ENCODE data around the gene KNCN. TPM values are rescaled to one million over a fixed set of nuclear protein-coding genes. Genes with fewer than 3 reads are reported as not detected.

The KNCN gene
- not detected for total RNA-seq
- polyA plus RNA-seq: under 1 TPM; 0.07 to 0.40 (median 0.24) TPM
- long read RNA-seq, donor 1: 0 reads
- long read RNA-seq, donor 2: 0 reads
- long read RNA-seq, donor 3: 0 reads
- long read RNA-seq, donor 4: 0 reads
- long read RNA-seq, donor 5: 0 reads
- long read RNA-seq, donor 6: 0 reads
- long read RNA-seq, donor 7: 0 reads
- long read RNA-seq, donor 8: 0 reads
- long read RNA-seq, donor 9: 0 reads
- long read RNA-seq, donor 10: 0 reads

GRCh38 chr1:46551597-46552095 is at the start of gene KNCN:
KNCN (minus strand) TSS chr1:46551647; CDS start chr1:46551215, 432 bp downstream.
- Histone ChIP-seq H3K27ac (no peak within 1 kb of the TSS), H3K9me3 (replicated peaks in 1 of 3) (no peaks in the 10 kb centered on the region), H3K27me3 (no peaks in the 10 kb centered on the region), H3K4me3 (no peak within 1 kb of the TSS), H3K36me3 (replicated peaks in 1 of 2) (no peaks in the 10 kb centered on the region), H3K4me1 (replicated peaks in 1 of 2) (no peaks in the 10 kb centered on the region)
- peak in 1 of 7 donors; percentile 6 for DNase-seq
- intact Hi-C loops (cut with DNase I): no loop called here
- TF ChIP-seq, protein P1, sequence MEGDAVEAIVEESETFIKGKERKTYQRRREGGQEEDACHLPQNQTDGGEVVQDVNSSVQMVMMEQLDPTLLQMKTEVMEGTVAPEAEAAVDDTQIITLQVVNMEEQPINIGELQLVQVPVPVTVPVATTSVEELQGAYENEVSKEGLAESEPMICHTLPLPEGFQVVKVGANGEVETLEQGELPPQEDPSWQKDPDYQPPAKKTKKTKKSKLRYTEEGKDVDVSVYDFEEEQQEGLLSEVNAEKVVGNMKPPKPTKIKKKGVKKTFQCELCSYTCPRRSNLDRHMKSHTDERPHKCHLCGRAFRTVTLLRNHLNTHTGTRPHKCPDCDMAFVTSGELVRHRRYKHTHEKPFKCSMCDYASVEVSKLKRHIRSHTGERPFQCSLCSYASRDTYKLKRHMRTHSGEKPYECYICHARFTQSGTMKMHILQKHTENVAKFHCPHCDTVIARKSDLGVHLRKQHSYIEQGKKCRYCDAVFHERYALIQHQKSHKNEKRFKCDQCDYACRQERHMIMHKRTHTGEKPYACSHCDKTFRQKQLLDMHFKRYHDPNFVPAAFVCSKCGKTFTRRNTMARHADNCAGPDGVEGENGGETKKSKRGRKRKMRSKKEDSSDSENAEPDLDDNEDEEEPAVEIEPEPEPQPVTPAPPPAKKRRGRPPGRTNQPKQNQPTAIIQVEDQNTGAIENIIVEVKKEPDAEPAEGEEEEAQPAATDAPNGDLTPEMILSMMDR (IDR thresholded peaks at IDR 0.05): no peak
- TF ChIP-seq POLR2A (IDR thresholded peaks at IDR 0.05): no peak
- 70 to 90% (median 78%) methylated on average over 1 to 6 of the region's 6 CpGs for WGBS, 4 donors

GRCh38 chr1:46599059-46599970 is 47.9 kb upstream of the KNCN start:
- Histone ChIP-seq H3K27ac (peak overlapping the region in 2 of 5 donors; percentile 19 to 27), H3K4me1 (replicated peaks in 1 of 2) (peaks cover 9 to 32% of the 10 kb centered on the region in 2 donors), H3K27me3 (no peaks in the 10 kb centered on the region), H3K9me3 (replicated peaks in 1 of 3) (no peaks in the 10 kb centered on the region), H3K4me3 (no peak overlapping the region), H3K36me3 (replicated peaks in 1 of 2) (no peaks in the 10 kb centered on the region)
- 64 to 82% (median 74%) methylated on average over 9 of the region's 9 CpGs for WGBS, 4 donors
- intact Hi-C loops (cut with DNase I): no loop called here
- no peak for DNase-seq
- TF ChIP-seq, protein P1 (IDR thresholded peaks at IDR 0.05): no peak
- no peak for TF ChIP-seq POLR2A (IDR thresholded peaks at IDR 0.05)

DNA sequence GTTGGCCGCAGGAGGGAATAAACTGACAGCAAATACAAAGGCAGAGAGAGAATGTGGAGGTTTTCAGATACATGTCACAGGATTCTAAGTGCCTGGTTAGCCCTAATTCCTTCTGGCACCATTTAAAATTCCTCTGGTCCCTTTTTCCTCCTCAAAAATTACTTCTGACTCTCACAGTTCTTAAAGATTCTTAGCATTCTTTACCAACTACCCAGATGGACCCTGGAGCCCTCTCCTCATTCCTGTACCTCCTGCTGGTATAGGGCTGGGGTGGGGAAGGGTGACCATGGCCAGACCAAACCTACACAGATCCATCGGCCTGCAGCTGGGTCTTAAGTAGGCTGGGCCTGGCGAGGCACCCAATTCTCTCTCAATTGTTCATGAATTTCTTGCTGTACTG is 45.4 kb upstream of the KNCN start:
- Histone ChIP-seq H3K27me3 (no peaks in the 10 kb centered on the region), H3K27ac (no peak overlapping the region)

More for the DNA sequence above, 45.4 kb upstream of the KNCN start:
- no peak for DNase-seq
- H3K4me3 ChIP-seq: no peak overlapping the region
- peaks cover 0 to 20% of the 10 kb centered on the region in 2 donors for H3K36me3 ChIP-seq (replicated peaks in 1 of 2)
- H3K9me3 ChIP-seq (replicated peaks in 1 of 3): no peaks in the 10 kb centered on the region
- peaks cover 0 to 21% of the 10 kb centered on the region in 2 donors for H3K4me1 ChIP-seq (replicated peaks in 1 of 2)
- intact Hi-C loops (cut with DNase I): no loop called here
- TF ChIP-seq POLR2A (IDR thresholded peaks at IDR 0.05): no peak
- TF ChIP-seq, protein P1 (IDR thresholded peaks at IDR 0.05): no peak
- WGBS, 4 donors: 88 to 97% (median 95%) methylated on average over 3 of the region's 3 CpGs
